OCI-M1 (cell line): ENCODE measurements around the gene BTBD10.
"Not testable (repeated sequence)": the region's sequence is repeated elsewhere in the genome, so short reads cannot be mapped to it uniquely, and the experiment has no call there.

Experiments
- DNase-seq: peaks from one replicate; lab custom pipeline; 2025; lab: John Stamatoyannopoulos, UW

Gene BTBD10

GRCh38 chr11:13440100-13440855 lies 22.7 kb downstream of the BTBD10 start:
- peak; percentile 76 for DNase-seq

DNA sequence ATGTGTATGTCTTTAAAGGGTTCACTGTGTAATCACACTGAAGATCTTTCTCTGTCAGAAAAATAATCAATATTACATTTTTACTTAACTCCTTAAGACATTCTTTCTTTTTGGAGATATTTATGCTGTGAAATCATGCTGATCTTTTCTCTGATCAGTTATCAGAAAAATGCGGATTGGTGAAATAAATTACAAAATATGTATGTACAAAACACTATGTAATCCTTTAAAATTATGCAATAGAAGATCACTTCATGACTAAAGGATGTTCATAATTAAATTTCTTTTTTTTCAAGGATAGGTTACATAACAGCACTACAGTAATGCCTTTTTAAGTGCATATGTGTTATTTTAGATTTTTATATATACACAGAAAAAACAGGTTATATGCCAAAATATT lies 24.7 kb downstream of the BTBD10 start:
- no peak for DNase-seq

GRCh38 chr11:13436836-13437235 lies 26.2 kb downstream of the BTBD10 start:
- DNase-seq = not testable (repeated sequence)

DNA sequence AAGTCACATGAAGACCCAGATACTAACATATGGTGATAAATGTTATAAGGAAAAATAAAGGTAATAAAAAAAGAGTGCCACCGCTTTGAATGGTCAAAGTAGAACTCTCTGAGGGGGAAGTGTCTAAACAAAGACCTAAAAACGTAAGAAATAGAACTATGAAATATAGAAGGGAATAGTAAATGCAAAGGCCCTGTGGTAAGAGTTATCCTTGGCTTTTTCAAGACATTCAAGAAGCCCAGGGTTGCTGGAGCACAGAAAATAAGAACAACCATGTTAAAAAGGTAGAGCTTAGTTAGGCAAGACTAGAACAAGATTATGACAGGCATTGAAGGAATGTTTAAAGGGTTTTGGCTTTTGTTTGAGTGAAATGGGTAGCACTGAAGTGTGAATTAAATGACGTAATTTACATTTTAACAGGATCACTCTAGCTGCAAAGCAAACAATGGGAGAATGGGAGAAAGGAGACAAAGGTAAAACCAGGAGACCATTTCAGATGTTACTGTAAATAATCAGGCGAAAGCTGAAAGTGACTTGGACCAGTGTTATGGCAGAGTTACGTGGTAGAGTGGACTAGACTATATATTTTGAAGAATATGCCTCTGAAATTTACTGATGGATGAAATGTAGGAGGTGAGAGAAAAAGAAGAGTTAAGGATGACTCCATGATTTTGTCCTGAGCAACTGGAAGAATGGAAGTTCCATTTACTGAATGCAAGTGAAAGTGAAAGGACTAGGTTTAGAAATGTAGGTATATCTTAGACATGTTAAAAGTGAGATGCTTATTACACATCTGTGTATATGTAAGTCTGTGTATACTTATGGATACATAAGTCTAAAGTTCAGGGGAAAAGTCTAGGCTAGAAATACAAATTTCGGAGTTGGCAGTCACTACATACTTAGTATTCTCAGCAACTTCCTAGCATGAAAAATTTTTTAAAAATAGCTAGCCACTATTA lies 28.5 kb downstream of the BTBD10 start:
- peak; percentile 36 for DNase-seq

DNA sequence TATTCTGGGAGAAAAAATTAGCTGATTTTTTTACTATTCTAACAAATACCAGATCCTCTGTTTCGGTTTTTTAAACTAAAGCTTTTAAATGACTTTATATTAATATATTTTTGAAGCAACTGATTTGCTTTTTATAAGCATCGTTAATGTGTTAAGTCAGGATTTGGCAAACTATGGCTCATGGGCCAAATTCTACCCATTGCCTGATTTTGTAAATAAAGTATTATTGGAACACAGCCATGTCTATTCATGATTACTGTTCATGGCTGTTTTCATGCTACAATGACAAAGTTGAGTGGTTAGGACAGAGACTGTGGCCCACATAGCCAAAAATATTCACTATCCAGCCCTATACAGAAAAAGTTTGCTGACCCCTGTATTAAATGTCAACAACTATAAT lies 29.6 kb downstream of the BTBD10 start:
- DNase-seq = no peak

- DNase-seq = no peak
Observed at GRCh38 chr11:13429836-13430235, 33.2 kb downstream of the BTBD10 start.

GRCh38 chr11:13429288-13429687 lies 33.7 kb downstream of the BTBD10 start:
- no peak for DNase-seq

DNA sequence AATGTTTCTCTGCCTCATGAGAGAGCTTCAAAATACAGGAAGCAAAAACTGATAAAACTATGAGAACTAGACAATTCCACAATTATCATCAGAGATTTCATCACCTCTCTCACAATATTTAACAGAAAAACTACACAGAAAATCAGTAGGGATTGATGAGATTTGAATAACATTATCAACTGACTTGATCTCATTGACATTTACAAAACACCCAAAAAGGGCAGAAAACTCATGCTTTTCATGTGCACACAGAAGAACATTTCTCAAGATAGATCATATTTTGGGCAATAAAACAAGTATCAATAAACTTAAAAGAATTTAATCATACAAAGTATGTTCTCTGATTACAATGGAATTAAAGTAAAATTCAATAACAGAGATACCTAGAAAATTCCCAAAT lies 35.6 kb downstream of the BTBD10 start:
- no peak for DNase-seq

DNA sequence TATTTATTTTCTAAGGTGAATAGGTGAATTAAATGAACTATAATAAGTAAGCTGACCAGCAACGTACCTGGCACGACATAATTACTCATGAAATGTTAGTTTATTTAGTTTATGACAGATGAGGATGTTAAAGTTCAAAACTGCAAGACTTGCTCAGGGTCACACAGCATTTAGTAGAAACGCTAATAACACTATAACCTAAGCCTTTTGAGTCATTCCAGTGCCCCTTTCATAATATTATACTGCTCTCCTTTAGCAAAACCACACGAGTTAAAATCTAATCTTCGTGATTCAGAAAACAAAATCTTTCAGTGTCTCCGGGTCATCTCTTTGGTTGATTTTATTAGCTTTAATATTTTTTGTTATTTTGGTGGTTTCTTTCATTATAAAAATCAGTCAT lies 39.6 kb downstream of the BTBD10 start:
- no peak for DNase-seq

DNA sequence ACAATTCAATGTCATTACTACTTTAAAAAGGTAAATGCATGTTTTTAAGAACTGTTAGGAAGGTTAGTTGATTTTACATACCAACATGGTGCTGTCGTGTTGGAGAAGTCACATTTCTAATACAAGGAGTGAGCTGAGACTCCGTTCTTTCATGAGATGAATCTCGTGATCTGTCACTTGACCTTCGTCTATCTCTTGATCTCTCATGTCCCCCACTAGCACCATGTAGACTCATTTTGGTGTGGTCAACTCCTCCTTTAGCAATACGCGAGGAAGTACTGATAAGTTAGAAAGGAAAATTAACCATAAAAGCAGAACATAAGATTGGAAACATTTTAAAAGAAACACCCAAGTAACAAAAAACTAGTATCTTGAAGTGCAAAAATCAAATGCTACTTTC lies 41.5 kb downstream of the BTBD10 start:
- peak; percentile 68 for DNase-seq

- no peak for DNase-seq
Observed at GRCh38 chr11:13415201-13415600, 47.8 kb downstream of the BTBD10 start.

GRCh38 chr11:13405220-13405619 lies 57.8 kb downstream of the BTBD10 start:
- no peak for DNase-seq

DNA sequence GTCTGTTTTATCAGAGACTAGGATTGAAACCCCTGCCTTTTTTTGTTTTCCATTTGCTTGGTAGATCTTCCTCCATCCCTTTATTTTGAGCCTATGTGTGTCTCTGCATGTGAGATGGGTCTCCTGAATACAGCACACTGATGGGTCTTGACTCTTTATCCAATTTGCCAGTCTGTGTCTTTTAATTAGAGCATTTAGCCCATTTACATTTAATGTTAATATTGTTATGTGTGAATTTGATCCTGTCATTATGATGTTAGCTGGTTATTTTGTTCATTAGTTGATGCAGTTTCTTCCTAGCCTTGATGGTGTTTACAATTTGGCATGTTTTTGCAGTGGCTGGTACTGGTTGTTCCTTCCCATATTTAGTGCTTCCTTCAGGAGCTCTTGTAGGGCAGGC lies 64.7 kb downstream of the BTBD10 start:
- not testable (repeated sequence) for DNase-seq

GRCh38 chr11:13391217-13391616 lies 71.8 kb downstream of the BTBD10 start:
- no peak for DNase-seq

DNA sequence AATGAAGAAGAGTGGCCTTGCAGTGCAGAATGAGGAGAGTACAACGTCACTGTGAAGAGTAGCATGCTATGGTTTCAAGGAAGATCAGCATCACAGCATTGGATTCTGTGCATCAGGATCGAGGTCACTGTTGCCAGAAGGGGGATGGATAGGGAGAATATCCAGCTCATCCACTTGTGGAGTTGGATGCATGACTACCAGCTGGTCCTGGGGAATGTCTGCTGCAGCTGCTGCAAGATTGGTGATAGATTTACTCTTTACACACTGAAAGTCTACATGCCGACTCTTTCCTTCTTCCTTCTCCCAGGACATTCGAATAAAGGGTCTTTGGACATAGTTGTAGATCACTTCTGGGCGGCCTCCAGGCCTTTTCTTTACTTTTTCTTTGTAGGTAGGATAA lies 74.3 kb downstream of the BTBD10 start:
- no peak for DNase-seq

GRCh38 chr11:13386567-13386966 lies 76.5 kb downstream of the BTBD10 start:
- DNase-seq = no peak

DNA sequence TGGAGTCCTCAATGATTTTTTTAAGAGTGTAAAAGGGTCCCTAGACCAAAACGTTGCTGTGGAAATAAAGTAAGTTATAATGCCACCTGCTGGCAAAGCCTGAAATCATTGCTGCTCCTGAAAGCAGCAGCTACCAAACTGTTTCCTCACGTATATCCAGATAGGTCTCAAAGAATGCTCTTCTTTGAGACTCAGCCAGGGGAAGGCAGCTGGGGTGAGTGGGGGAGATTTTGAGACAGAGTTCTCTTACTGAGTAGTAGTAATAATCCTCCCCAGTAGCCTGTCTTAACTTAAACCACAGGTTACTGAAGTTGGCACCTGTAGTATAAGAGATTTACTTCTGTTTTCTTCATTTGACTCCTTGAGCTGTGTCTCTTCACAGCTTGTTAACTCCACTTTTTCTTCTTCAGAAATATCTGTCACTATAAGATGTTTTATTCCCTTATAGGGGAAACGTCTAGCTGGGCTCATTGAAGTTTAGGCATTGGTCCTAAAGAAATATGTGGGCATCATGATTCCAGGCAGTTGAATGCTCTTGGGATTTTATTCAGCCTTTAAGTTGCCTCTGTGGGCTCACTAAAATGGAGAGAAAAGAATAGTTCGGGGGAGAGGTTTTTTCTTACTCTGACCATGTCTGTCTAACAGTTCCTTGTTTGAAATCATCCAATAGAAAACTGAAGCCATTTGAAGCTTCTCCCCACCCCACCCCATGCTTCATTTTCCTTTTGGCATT lies 77.9 kb downstream of the BTBD10 start:
- DNase-seq = peak; percentile 74

- DNase-seq = no peak
Observed at GRCh38 chr11:13382751-13383150, 80.3 kb downstream of the BTBD10 start.

DNA sequence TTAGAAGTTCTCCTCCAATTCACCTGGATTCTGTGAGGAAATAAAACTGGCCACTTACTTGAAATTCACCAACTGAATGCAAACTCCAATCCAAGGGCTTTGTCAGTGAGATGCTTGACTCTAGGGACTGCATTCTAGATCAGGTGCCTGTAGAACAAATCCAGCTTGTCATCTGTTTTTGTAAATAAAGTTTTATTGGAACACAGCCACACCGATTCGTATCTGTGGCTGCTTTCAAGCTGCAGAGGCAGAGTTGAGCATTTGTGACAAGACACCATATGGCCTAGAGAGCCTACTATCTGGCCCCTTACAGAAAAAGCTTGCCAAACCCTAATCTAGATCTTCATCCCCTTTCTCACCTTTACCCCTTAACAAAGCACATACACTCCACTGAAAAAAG lies 82.3 kb downstream of the BTBD10 start:
- DNase-seq = no peak

- no peak for DNase-seq
Observed at GRCh38 chr11:13378316-13378715, 84.7 kb downstream of the BTBD10 start.

DNA sequence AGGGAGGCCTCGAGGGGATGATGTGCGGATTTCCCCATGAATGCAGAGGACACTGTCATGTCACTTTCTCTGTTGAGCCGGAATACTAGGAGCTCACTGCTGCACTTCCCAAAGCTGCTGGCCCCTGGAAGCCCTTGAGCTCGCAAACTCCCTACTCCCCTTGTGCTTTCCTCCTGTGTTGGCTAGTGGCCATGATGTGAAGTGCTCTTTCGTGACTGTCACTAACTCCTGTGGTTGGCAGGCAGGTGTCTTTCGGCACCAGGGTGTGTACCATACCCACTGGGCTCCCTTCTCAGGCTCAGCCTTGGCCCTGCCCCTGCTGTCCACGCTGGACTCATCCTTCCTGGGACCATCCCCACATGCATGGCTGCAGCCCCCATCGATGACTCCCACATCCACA lies 86.2 kb downstream of the BTBD10 start:
- DNase-seq = no peak

- no peak for DNase-seq
Observed at GRCh38 chr11:13376402-13376801, 86.6 kb downstream of the BTBD10 start.
